Keratinocyte (primary cell): ENCODE measurements around the gene MIEN1. TPM values are rescaled to one million over a fixed set of nuclear protein-coding genes. Genes with fewer than 3 reads are reported as not detected.
"Not testable (repeated sequence)": the region's sequence is repeated elsewhere in the genome, so short reads cannot be mapped to it uniquely, and the experiment has no call there.

Experiments
- DNase-seq: peaks from one replicate; pipeline ENCODE4 v3.0.0-alpha.2; 2011; ENCODE audit warnings: low read depth, missing footprints, low spot score
- FAIRE-seq: peaks from 2 replicates; lab custom pipeline; 2011; peaks lifted over from hg19 to GRCh38; lab: Jason Lieb, UNC
- H2AFZ ChIP-seq: 2 replicates; pipeline ENCODE4 v1.6.0; 2012; ENCODE audit warnings: low read length, control low read depth, inconsistent platforms; ENCODE audit not compliant: control insufficient read depth
- H3K27ac ChIP-seq: 2 replicates; pipeline ENCODE4 v1.5.1; 2011; ENCODE audit warnings: low read length; ENCODE audit not compliant: control insufficient read depth, insufficient read depth
- H3K27me3 ChIP-seq: 3 replicates; pipeline ENCODE4 v1.6.0; 2011; ENCODE audit warnings: low read length; ENCODE audit not compliant: control insufficient read depth, insufficient read depth; ENCODE audit errors: extremely low read depth
- H3K36me3 ChIP-seq, 2 experiments: 2 replicates in 1 of 2; 3 replicates in 1 of 2; pipeline ENCODE4 v1.5.1; 2011; ENCODE audit warnings: low read length in 2 of 2, mild to moderate bottlenecking in 1 of 2; ENCODE audit not compliant: control insufficient read depth in 2 of 2, insufficient read depth in 2 of 2; ENCODE audit errors: extremely low read depth in 1 of 2
- H3K4me1 ChIP-seq: 3 replicates; pipeline ENCODE4 v1.5.1; 2011; ENCODE audit warnings: low read length; ENCODE audit not compliant: control insufficient read depth, insufficient read depth; ENCODE audit errors: extremely low read depth
- H3K4me2 ChIP-seq: 3 replicates; pipeline ENCODE4 v1.6.0; 2011; ENCODE audit warnings: low read depth, low read length; ENCODE audit not compliant: control insufficient read depth, insufficient read depth; ENCODE audit errors: extremely low read depth
- H3K4me3 ChIP-seq, 3 experiments: fragments of 200-600 bp in 1 of 3; sonication (generic) in 1 of 3; 2 replicates in 2 of 3; 3 replicates in 1 of 3; pipeline ENCODE4 v1.5.1; 2011 to 2016; ENCODE audit warnings: low read length in 3 of 3, mild to moderate bottlenecking in 3 of 3, control low read depth in 2 of 3, inconsistent platforms in 1 of 3, low read depth in 1 of 3, mixed read lengths in 1 of 3, mixed run types in 1 of 3, moderate library complexity in 1 of 3; ENCODE audit not compliant: control insufficient read depth in 2 of 3, insufficient read depth in 2 of 3; ENCODE audit errors: extremely low read depth in 1 of 3
- H3K79me2 ChIP-seq: 2 replicates; pipeline ENCODE4 v1.6.0; 2012; ENCODE audit warnings: low read length; ENCODE audit not compliant: control insufficient read depth, insufficient read depth
- H3K9ac ChIP-seq: 3 replicates; pipeline ENCODE4 v1.6.0; 2011; ENCODE audit warnings: low read length; ENCODE audit not compliant: control insufficient read depth, insufficient read depth; ENCODE audit errors: extremely low read depth
- H3K9me1 ChIP-seq: 3 replicates; pipeline ENCODE4 v1.6.0; 2011; ENCODE audit warnings: low read length; ENCODE audit not compliant: control insufficient read depth, insufficient read depth; ENCODE audit errors: extremely low read depth
- H3K9me3 ChIP-seq: 2 replicates; pipeline ENCODE4 v1.5.1; 2012; ENCODE audit warnings: low read depth, low read length; ENCODE audit not compliant: control insufficient read depth
- H4K20me1 ChIP-seq: 3 replicates; pipeline ENCODE4 v1.6.0; 2011; ENCODE audit warnings: low read length; ENCODE audit not compliant: control insufficient read depth, insufficient read depth; ENCODE audit errors: extremely low read depth
- CTCF ChIP-seq, 3 experiments: IDR thresholded peaks in 1 of 3; conservative IDR thresholded peaks in 1 of 3; optimal IDR thresholded peaks in 1 of 3; 2 replicates in 2 of 3; 3 replicates in 1 of 3; pipeline versions ENCODE3 to v1.5.1; 2011; ENCODE audit warnings: low read length in 3 of 3, mild to moderate bottlenecking in 3 of 3, moderate library complexity in 2 of 3, control low read depth in 1 of 3, inconsistent platforms in 1 of 3; ENCODE audit not compliant: insufficient read depth in 2 of 3; ENCODE audit errors: extremely low read depth in 1 of 3
- EZH2 ChIP-seq: IDR thresholded peaks from one replicate; pipeline ENCODE4 v1.6.1; 2012; ENCODE audit warnings: inconsistent platforms, mild to moderate bottlenecking, low read length, moderate library complexity
- dilution Hi-C: fragments of 300-500 bp; cut with MboI; formaldehyde crosslinking; loops from one replicate; pipeline ENCODE4 v1.7.0; 2020; ENCODE audit warnings: low sequenced_read_pairs; ENCODE audit not compliant: extremely low pct_ligation_motif_present
- polyA plus RNA-seq, 5 experiments: library from polyadenylated mRNA; depleted of rRNA in 3 of 5; stranded (reverse) in 3 of 5; stranded (forward) in 1 of 5; unstranded in 1 of 5; fragments of >200 nt; gene quantifications; 1 replicate in 1 of 5; 2 replicates in 3 of 5; 3 replicates in 1 of 5; pipeline versions ENCODE4 v1.2.1 to v1.2.3, GENCODE V29; 2011 to 2012; ENCODE audit warnings: missing spikeins in 2 of 5, low read depth in 1 of 5, low replicate concordance in 1 of 5

MIEN1 gene
- polyA plus RNA-seq, 1 donor (not counting 4 experiments of a cell fraction or from before 2014, with no cell fraction given): 38.4 TPM

GRCh38 chr17:39751016-39751543, 20.7 kb upstream of the MIEN1 start:
- H2AFZ ChIP-seq: no peak overlapping the region
- peaks cover 7% of the 10 kb centered on the region for H3K4me1 ChIP-seq
- H3K36me3 ChIP-seq: peaks cover 3 to 4% of the 10 kb centered on the region in 2 experiments
- TF ChIP-seq CTCF (optimal IDR thresholded peaks at IDR 0.05 in 1 of 3, IDR thresholded peaks at IDR 0.05 in 1 of 3, conservative IDR thresholded peaks at IDR 0.05 in 1 of 3; ENCODE audit: extremely low read depth in 1 of 3, insufficient read depth in 2 of 3, low read length in 3 of 3) (no peak), EZH2 (no peak)
- no peak overlapping the region for H3K4me2 ChIP-seq
- H3K79me2 ChIP-seq: no peaks in the 10 kb centered on the region
- H3K9ac ChIP-seq: no peak overlapping the region
- peaks cover 15% of the 10 kb centered on the region for H3K27me3 ChIP-seq
- H3K9me1 ChIP-seq: no peaks in the 10 kb centered on the region
- no peaks in the 10 kb centered on the region for H4K20me1 ChIP-seq
- no peak overlapping the region for H3K4me3 ChIP-seq
- dilution Hi-C loops: no loop called here
- DNase-seq: no peak
- H3K9me3 ChIP-seq: no peaks in the 10 kb centered on the region
- no peak for FAIRE-seq
- no peak overlapping the region for H3K27ac ChIP-seq

- H3K4me1 ChIP-seq: peaks cover 7% of the 10 kb centered on the region
- H3K4me2 ChIP-seq: peak overlapping the region; percentile 6
- peaks cover 8% of the 10 kb centered on the region for H3K27me3 ChIP-seq
These were observed 20.0 kb upstream of the MIEN1 start for GRCh38 chr17:39750131-39751015.

DNA sequence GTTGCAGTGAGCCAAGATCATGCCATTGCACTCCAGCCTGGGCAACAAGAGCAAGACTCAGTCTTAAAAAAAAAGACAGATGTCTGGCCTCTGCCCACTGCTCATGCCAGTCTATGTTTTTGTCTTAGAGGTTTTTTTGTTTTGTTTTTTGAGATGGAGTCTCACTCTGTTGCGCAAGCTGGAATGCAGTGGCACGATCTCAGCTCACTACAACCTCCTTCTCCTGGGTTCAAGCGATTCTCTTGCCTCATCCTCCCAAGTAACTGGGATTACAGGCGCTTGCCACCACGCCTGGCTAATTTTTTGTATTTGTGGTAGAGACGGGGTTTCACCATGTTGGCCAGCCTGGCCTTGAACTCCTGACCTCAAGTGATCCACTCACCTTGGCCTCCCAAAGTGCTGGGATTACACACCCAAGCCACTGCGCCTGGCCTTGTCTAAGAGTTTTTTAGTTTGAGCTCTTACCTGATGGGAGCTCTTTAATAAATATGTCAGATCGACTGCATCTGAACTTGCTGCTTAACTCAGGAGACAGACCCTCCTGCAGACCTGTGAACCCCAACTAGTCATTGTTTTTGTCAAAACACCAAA, 18.2 kb upstream of the MIEN1 start:
- peaks cover 22 to 25% of the 10 kb centered on the region in 2 experiments for H3K36me3 ChIP-seq
- H2AFZ ChIP-seq, H3K9me1 ChIP-seq, dilution Hi-C loops, H3K27ac ChIP-seq, H3K27me3 ChIP-seq, H3K9me3 ChIP-seq, H3K9ac ChIP-seq, H4K20me1 ChIP-seq, H3K79me2 ChIP-seq, H3K4me3 ChIP-seq, H3K4me2 ChIP-seq, DNase-seq, H3K4me1 ChIP-seq, FAIRE-seq: not testable (repeated sequence)

More at GRCh38 chr17:39750131-39751015, 20.0 kb upstream of the MIEN1 start:
- Histone ChIP-seq H3K27ac (no peak overlapping the region), H4K20me1 (no peaks in the 10 kb centered on the region), H3K9me1 (no peaks in the 10 kb centered on the region), H3K9me3 (no peaks in the 10 kb centered on the region), H3K79me2 (no peaks in the 10 kb centered on the region), H3K36me3 (peaks cover 9% of the 10 kb centered on the region in 2 experiments), H3K4me3 (no peak overlapping the region), H3K9ac (no peak overlapping the region), H2AFZ (no peak overlapping the region)
- TF ChIP-seq EZH2 (no peak), CTCF (optimal IDR thresholded peaks at IDR 0.05 in 1 of 3, IDR thresholded peaks at IDR 0.05 in 1 of 3, conservative IDR thresholded peaks at IDR 0.05 in 1 of 3; ENCODE audit: extremely low read depth in 1 of 3, insufficient read depth in 2 of 3, low read length in 3 of 3) (no peak)
- dilution Hi-C loops: no loop called here
- DNase-seq (no peak), FAIRE-seq (no peak)
